Lower leg skin (tissue), 4 donors: Measurements from ENCODE around the gene MAEA. TPM values are rescaled to one million over a fixed set of nuclear protein-coding genes. Genes with fewer than 3 reads are reported as not detected.

Source experiments
- DNase-seq, 2 donors: peaks; one replicate each; pipeline ENCODE4 v3.0.0-alpha.2; 2019; ENCODE audit warnings: low spot score in 2 of 2
- H3K4me3 ChIP-seq: fragments of 200-600 bp; sonication (generic); 2 replicates; pipeline ENCODE4 v1.5.1; 2017; ENCODE audit warnings: mild to moderate bottlenecking, low read depth; ENCODE audit not compliant: poor library complexity, severe bottlenecking
- CTCF ChIP-seq, 3 donors: fragments of 450-650 bp; IDR thresholded peaks; one replicate each; pipeline ENCODE4 v1.5.1; 2016; ENCODE audit warnings: antibody characterized with exemption in 3 of 3, mild to moderate bottlenecking in 3 of 3, moderate library complexity in 2 of 3
- POLR2A ChIP-seq, 2 donors: fragments of 450-650 bp; IDR thresholded peaks; one replicate each; pipeline ENCODE4 v1.6.1; 2016 to 2017; ENCODE audit warnings: antibody characterized with exemption in 2 of 2, mild to moderate bottlenecking in 1 of 2, moderate library complexity in 1 of 2
- WGBS, 2 donors: methylation state at CpG; one replicate each; pipeline ENCODE4 v1.1.5; 2018; 5-methylcytosine and 5-hydroxymethylcytosine counted together
- intact Hi-C: fragments of 100-400 bp; cut with DNase I; formaldehyde crosslinking; loops from one replicate; pipeline ENCODE4 v1.15.0; 2023; ENCODE audit warnings: low total_unique reads
- total RNA-seq, 4 donors: library from RNA; depleted of rRNA; stranded (reverse); fragments of >200 nt; gene quantifications; one replicate each; pipeline ENCODE4 v1.1.0, GENCODE V29; 2016

The MAEA gene
- total RNA-seq, 4 donors from 2014 or later, result 79.6 to 124 (median 89.4) TPM

GRCh38 chr4:1318046-1318375 is 28.3 kb downstream of the MAEA start:
- H3K4me3 ChIP-seq, result no peak overlapping the region
- no peak for TF ChIP-seq CTCF (IDR thresholded peaks at IDR 0.05)
- TF ChIP-seq POLR2A (IDR thresholded peaks at IDR 0.05), result no peak
- intact Hi-C loops, result no loop called here
- 92 to 95% methylated on average over 13 of the region's 13 CpGs for WGBS, 2 donors
- no peak for DNase-seq

- 85 to 90% methylated on average over 18 of the region's 18 CpGs for WGBS, 2 donors
Measured at GRCh38 chr4:1318488-1319213, 29.0 kb downstream of the MAEA start.

GRCh38 chr4:1321486-1321885 is 31.8 kb downstream of the MAEA start:
- H3K4me3 ChIP-seq, result no peak overlapping the region
- intact Hi-C loops, result no loop called here
- no peak for DNase-seq
- TF ChIP-seq POLR2A (IDR thresholded peaks at IDR 0.05), result no peak
- TF ChIP-seq CTCF (IDR thresholded peaks at IDR 0.05), result no peak
- 93 to 94% methylated on average over 13 of the region's 13 CpGs for WGBS, 2 donors

More at GRCh38 chr4:1318488-1319213, 29.0 kb downstream of the MAEA start:
- no peak overlapping the region for H3K4me3 ChIP-seq
- TF ChIP-seq CTCF (IDR thresholded peaks at IDR 0.05) (no peak), POLR2A (IDR thresholded peaks at IDR 0.05) (no peak)
- no peak for DNase-seq
- intact Hi-C loops, result no loop called here

- H3K4me3 ChIP-seq, result no peak overlapping the region
- intact Hi-C loops, result no loop called here
- WGBS, 2 donors, result 84 to 97% methylated on average over 18 of the region's 18 CpGs
- TF ChIP-seq CTCF (IDR thresholded peaks at IDR 0.05), result no peak
- no peak for TF ChIP-seq POLR2A (IDR thresholded peaks at IDR 0.05)
- DNase-seq, result no peak
Measured at GRCh38 chr4:1321946-1322650, 32.4 kb downstream of the MAEA start.

- 56 to 71% methylated on average over 8 of the region's 8 CpGs for WGBS, 2 donors
- TF ChIP-seq POLR2A (IDR thresholded peaks at IDR 0.05) (no peak), CTCF (IDR thresholded peaks at IDR 0.05) (no peak)
- H3K4me3 ChIP-seq, result no peak overlapping the region
- DNase-seq, result no peak
- intact Hi-C loops, result no loop called here
Measured at GRCh38 chr4:1323280-1323634, 33.6 kb downstream of the MAEA start.
